Testis (tissue), 2 donors: ENCODE results near the gene DDX55.

Experiments
- CTCF ChIP-seq, 3 experiments: fragments of 450-650 bp in 2 of 3; fragments of 200-600 bp in 1 of 3; sonication (generic) in 1 of 3; IDR thresholded peaks; one replicate each; pipeline ENCODE4 v1.5.1; 2016 to 2019; ENCODE audit warnings: antibody characterized with exemption in 3 of 3, mild to moderate bottlenecking in 2 of 3, moderate library complexity in 1 of 3
- POLR2A ChIP-seq: fragments of 450-650 bp; IDR thresholded peaks from one replicate; pipeline ENCODE4 v1.6.1; 2017; ENCODE audit warnings: antibody characterized with exemption, mild to moderate bottlenecking, moderate library complexity

GRCh38 chr12:123614531-123614930 is 12.6 kb downstream of the DDX55 start:
- TF ChIP-seq CTCF (IDR thresholded peaks at IDR 0.05) (no peak), POLR2A (no peak)
